Activated CD4-positive, alpha-beta memory T cell treated with anti-CD3 and anti-CD28 coated beads for 36 hours (primary cell): ENCODE results near the gene MYO16. TPM values are rescaled to one million over a fixed set of nuclear protein-coding genes. Genes with fewer than 3 reads are reported as not detected.

Experiments used
- CTCF ChIA-PET: fragments of 350-600 bp; sonication (Branson Sonifier 250); formaldehyde crosslinking; loops from one replicate; lab custom pipeline; 2021; ENCODE audit warnings: antibody characterized with exemption, inconsistent platforms; lab: Charles Lee
- POLR2A ChIA-PET: fragments of 350-600 bp; sonication (Branson Sonifier 250); formaldehyde crosslinking; loops from one replicate; lab custom pipeline; 2021; ENCODE audit warnings: antibody characterized with exemption; lab: Charles Lee
- DNase-seq: peaks from one replicate; pipeline ENCODE4 v3.0.0-alpha.2; 2020
- H3K27ac Mint-ChIP-seq: one replicate; pipeline ENCODE4 v1.8.0; 2021; ENCODE audit warnings: mixed read lengths
- H3K27me3 Mint-ChIP-seq: one replicate; pipeline ENCODE4 v1.8.0; 2021; ENCODE audit warnings: mixed read lengths
- H3K36me3 Mint-ChIP-seq: one replicate; pipeline ENCODE4 v1.8.0; 2021; ENCODE audit warnings: mixed read lengths
- H3K4me1 Mint-ChIP-seq: one replicate; pipeline ENCODE4 v1.8.0; 2021; ENCODE audit warnings: low read depth, mixed read lengths
- H3K4me3 Mint-ChIP-seq: one replicate; pipeline ENCODE4 v1.8.0; 2021; ENCODE audit warnings: mild to moderate bottlenecking, mixed read lengths
- H3K9me3 Mint-ChIP-seq: one replicate; pipeline ENCODE4 v1.8.0; 2021; ENCODE audit warnings: mixed read lengths
- intact Hi-C: fragments of 100-400 bp; cut with micrococcal nuclease; formaldehyde crosslinking; loops from one replicate; pipeline ENCODE4 v1.15.1; 2023
- total RNA-seq, 2 experiments: library from RNA; stranded (reverse); gene quantifications; one replicate each; pipeline ENCODE4 v1.2.3, GENCODE V29; 2021

MYO16 gene
- total RNA-seq, 2 experiments from 2014 or later, result 0.07 to 0.10 TPM

DNA sequence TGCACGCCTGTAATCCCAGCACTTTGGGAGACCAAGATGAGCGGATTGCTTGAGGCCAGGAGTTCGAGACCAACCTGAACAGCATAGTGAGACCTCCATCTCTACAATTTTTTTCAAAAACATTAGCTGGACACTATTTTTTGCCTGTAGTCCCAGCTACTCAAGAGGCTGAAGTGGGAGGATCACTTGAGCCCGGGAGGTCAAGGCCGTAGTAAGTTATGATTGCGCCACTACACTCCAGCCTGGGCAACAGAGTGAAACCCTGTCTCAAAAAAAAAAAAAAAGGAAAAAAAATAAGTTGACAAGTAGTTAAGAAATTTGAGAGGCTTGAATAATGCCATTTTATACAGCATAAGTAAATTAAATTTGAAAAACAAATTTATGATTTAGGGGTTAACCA lies 330.6 kb downstream of the MYO16 start:
- ChIA-PET POLR2A (no interaction called here), CTCF (interaction anchor here (0.7 to 1.5 kb wide), 2 partner anchors 45 to 1156 kb away, joined by 3 to 4 read pairs; no protein-coding TSS in a partner anchor)
- Mint-ChIP-seq H3K9me3 (no peaks in the 10 kb centered on the region), H3K36me3 (no peaks in the 10 kb centered on the region), H3K4me3 (no peak overlapping the region), H3K27ac (no peak overlapping the region), H3K27me3 (no peaks in the 10 kb centered on the region), H3K4me1 (peaks cover 2% of the 10 kb centered on the region)
- DNase-seq, result no peak
- intact Hi-C loops, result loop anchor here (10.0 kb wide), 1 partner anchor 175 kb away; no protein-coding TSS in a partner anchor

DNA sequence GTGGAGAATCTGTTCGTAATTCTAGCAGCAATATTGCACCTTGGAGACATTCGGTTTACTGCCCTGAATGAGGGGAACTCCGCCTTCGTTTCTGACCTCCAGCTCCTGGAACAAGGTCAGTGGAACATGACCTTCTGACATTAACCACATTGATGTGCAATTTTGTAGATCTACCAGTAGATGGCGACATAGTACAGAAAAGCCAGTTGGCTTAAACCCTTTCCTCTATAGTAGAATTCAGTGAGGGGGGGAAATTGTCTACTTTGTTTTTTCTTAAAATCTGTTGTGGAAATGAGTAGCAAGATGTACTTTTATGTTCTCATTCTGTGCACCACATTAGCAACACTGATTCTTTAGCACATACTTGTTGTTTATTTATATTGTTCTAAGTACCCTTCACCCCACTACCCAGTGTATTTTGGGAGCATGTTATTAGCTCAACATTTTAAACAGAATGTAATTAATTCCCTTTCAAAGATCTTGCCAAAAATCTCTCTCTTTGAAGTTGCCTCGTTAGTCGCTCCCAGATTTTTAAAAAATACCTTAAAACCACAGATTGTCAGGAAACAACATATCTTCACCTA lies 332.2 kb downstream of the MYO16 start:
- Mint-ChIP-seq H3K4me3 (no peak overlapping the region), H3K4me1 (peaks cover 2% of the 10 kb centered on the region), H3K36me3 (no peaks in the 10 kb centered on the region), H3K27me3 (no peaks in the 10 kb centered on the region), H3K9me3 (no peaks in the 10 kb centered on the region), H3K27ac (no peak overlapping the region)
- intact Hi-C loops, result loop anchor here (1.0 to 10.0 kb wide), 4 partner anchors 173 to 1155 kb away; no protein-coding TSS in a partner anchor
- DNase-seq, result no peak
- CTCF ChIA-PET, result interaction anchor here (0.6 to 2.1 kb wide), 20 partner anchors 8 to 1986 kb away, joined by 3 to 10 read pairs (median 3); no protein-coding TSS in a partner anchor
- POLR2A ChIA-PET, result no interaction called here

DNA sequence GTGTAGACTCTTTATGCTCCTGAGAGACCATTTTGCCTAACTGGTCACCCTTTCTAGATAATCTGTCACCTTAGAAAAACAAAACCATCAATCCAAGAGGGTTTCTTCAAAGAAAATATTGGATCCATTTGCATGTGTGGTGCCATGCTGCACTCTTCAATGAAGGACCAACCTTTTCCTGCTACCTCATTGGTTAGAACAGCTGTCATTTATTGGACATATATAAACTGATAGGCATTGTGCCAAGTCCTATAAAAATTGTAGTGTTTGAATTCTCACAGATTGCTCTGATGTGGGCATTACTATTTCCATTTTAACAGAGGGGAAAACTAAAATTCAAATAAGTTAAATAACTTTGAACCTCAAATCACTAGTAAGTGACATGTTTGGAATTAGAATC lies 333.2 kb downstream of the MYO16 start:
- Mint-ChIP-seq H3K4me3 (no peak overlapping the region), H3K36me3 (no peaks in the 10 kb centered on the region), H3K27ac (no peak overlapping the region), H3K9me3 (no peaks in the 10 kb centered on the region), H3K27me3 (no peaks in the 10 kb centered on the region), H3K4me1 (peaks cover 2% of the 10 kb centered on the region)
- DNase-seq, result no peak
- intact Hi-C loops, result loop anchor here (10.0 kb wide), 1 partner anchor 172 kb away; no protein-coding TSS in a partner anchor
- POLR2A ChIA-PET, result interaction anchor here (0.5 kb wide), 1 partner anchor 1461 kb away, joined by 3 read pairs; no protein-coding TSS in a partner anchor
- CTCF ChIA-PET, result interaction anchor here (0.6 kb wide), 1 partner anchor 640 kb away, joined by 3 read pairs; no protein-coding TSS in a partner anchor

DNA sequence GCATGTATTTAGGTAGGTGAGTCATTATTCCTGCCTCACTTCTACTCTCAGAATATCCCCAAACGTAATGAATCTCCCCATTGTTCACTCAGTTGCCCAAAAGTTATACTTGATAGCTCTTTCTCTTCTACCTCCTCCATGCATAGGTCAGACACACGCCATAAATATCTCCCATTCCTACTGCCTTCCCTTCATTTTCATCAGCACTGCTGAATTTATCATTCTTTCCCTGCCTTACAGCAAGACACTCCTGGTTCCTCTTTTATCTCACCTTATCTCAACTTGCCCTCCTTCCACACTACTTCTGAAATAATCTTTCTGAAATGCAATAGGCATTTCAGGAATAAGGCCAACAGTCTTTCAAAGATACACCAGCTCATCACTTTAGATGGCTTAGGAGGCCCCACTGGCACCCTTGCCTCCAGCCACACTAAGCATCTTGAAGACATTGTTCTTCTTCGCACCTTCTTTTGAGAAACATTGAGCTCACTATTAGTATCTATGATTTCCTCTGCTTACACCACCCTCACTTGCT lies 333.9 kb downstream of the MYO16 start:
- CTCF ChIA-PET, result interaction anchor here (0.6 kb wide), 1 partner anchor 641 kb away, joined by 3 read pairs; no protein-coding TSS in a partner anchor

DNA sequence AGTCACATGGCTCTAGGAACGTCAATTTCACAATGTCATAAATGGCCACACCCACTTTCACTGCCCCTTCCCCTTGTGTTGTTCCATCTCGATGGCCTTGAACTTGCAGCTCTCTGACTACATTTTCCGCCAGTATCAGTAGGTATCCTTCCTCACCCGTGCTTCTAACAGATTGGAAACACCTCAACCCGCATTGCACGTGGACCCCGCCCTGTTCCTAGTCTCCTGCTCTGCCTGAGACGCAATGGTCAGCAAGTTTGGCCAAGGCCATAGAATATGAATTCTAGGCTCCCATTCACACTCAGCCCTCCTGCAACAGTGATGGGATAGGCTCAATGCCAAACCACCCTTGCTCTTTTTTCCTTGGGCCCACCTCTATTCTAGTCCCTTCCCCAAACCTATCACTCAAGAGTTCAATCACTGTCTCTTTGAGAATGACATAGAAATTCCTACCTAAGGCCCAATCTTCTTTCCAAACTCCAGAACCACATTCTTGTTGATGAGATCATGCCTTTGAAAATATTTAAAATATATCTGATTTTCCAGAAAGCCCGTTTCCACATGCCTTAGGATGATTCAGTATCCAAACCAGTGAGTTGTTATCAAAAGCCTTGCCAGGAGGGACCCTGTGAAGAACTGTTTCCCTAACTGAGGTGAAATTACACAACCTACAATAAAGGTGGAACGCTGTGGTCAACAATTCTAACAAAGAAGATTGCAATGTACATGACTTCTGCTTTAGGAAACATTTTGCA lies 334.6 kb downstream of the MYO16 start:
- no peak overlapping the region for H3K27ac Mint-ChIP-seq
- H3K4me3 Mint-ChIP-seq, result no peak overlapping the region
- DNase-seq, result no peak
- POLR2A ChIA-PET, result no interaction called here
- peaks cover 2% of the 10 kb centered on the region for H3K4me1 Mint-ChIP-seq
- CTCF ChIA-PET, result no interaction called here
- no peaks in the 10 kb centered on the region for H3K27me3 Mint-ChIP-seq
- intact Hi-C loops, result loop anchor here (10.0 kb wide), 1 partner anchor 171 kb away; no protein-coding TSS in a partner anchor
- no peaks in the 10 kb centered on the region for H3K9me3 Mint-ChIP-seq
- H3K36me3 Mint-ChIP-seq, result no peaks in the 10 kb centered on the region

More for the DNA sequence above, 333.9 kb downstream of the MYO16 start:
- POLR2A ChIA-PET, result interaction anchor here (0.5 kb wide), 1 partner anchor 1461 kb away, joined by 3 read pairs; no protein-coding TSS in a partner anchor
- intact Hi-C loops, result loop anchor here (10.0 kb wide), 1 partner anchor 171 kb away; no protein-coding TSS in a partner anchor
- no peak for DNase-seq
- Mint-ChIP-seq H3K4me3 (no peak overlapping the region), H3K27me3 (no peaks in the 10 kb centered on the region), H3K27ac (no peak overlapping the region), H3K4me1 (peaks cover 2% of the 10 kb centered on the region), H3K9me3 (no peaks in the 10 kb centered on the region), H3K36me3 (no peaks in the 10 kb centered on the region)

DNA sequence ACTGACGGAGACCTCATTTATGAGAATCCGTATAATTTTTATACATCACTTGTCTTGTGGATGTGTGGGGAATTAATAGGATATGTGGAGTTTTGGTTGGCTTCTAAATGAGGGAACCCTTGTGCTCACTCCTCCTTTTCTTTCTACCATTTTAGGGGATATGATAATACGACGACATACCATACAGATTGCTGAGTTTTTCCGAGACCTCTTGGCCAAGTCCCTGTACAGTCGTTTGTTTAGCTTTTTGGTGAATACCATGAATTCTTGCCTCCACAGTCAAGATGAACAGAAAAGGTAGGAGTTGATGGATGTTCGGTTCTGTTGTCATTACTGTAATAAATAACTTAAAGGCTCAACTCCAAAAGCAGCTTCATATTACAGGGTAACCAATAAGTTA lies 335.2 kb downstream of the MYO16 start:
- ChIA-PET POLR2A (no interaction called here), CTCF (no interaction called here)
- intact Hi-C loops, result loop anchor here (10.0 kb wide), 1 partner anchor 170 kb away; no protein-coding TSS in a partner anchor
- Mint-ChIP-seq H3K9me3 (no peaks in the 10 kb centered on the region), H3K36me3 (no peaks in the 10 kb centered on the region), H3K27me3 (no peaks in the 10 kb centered on the region), H3K27ac (no peak overlapping the region), H3K4me1 (peaks cover 2% of the 10 kb centered on the region), H3K4me3 (no peak overlapping the region)
- DNase-seq, result no peak

DNA sequence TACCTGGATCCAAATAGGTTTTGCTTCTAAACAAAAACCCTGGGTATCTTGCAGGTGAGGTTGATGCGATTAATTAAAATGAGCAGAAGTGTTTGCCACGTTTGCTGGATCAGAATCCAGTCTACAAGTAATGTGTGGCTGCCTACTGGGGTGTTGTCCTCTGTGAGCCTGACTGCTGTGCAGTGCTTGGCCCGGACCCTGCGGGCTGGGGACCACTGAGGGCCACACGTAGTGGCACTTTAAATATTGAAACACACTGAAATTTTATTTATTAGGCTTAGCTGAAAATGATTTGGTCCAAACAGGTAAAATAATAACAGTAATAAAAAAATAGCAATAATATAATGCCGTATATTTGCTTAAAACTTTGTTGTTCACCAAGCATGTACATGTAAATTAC lies 338.0 kb downstream of the MYO16 start:
- CTCF ChIA-PET, result no interaction called here
- DNase-seq, result no peak
- Mint-ChIP-seq H3K27ac (no peak overlapping the region), H3K36me3 (no peaks in the 10 kb centered on the region), H3K27me3 (no peaks in the 10 kb centered on the region), H3K4me1 (no peaks in the 10 kb centered on the region), H3K4me3 (no peak overlapping the region), H3K9me3 (no peaks in the 10 kb centered on the region)
- POLR2A ChIA-PET, result no interaction called here
- intact Hi-C loops, result loop anchor here (10.0 kb wide), 1 partner anchor 167 kb away; no protein-coding TSS in a partner anchor

DNA sequence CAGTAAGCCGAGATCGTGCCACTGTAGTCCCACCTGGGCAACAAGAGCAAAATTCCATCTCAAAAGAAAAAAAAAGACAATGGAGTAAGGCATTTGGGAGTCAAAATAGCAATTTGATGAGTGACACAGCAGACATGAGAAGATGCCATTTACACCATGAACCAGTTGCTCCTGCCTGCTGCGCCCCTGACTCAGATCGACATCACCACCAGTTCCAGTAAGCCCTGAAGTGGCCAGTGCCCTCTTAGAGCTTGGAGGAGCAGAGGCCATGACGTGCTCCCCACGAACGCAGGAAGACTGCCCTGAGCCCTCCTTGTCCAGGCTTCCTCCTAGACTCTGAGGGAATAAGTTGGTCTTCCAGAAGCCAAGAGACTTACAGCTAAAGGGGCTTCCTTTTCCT lies 339.2 kb downstream of the MYO16 start:
- POLR2A ChIA-PET, result no interaction called here
- intact Hi-C loops, result loop anchor here (10.0 kb wide), 1 partner anchor 166 kb away; no protein-coding TSS in a partner anchor
- Mint-ChIP-seq H3K4me1 (no peaks in the 10 kb centered on the region), H3K27me3 (peaks cover 2% of the 10 kb centered on the region), H3K36me3 (no peaks in the 10 kb centered on the region), H3K4me3 (no peak overlapping the region), H3K9me3 (no peaks in the 10 kb centered on the region), H3K27ac (no peak overlapping the region)
- no peak for DNase-seq
- CTCF ChIA-PET, result no interaction called here

DNA sequence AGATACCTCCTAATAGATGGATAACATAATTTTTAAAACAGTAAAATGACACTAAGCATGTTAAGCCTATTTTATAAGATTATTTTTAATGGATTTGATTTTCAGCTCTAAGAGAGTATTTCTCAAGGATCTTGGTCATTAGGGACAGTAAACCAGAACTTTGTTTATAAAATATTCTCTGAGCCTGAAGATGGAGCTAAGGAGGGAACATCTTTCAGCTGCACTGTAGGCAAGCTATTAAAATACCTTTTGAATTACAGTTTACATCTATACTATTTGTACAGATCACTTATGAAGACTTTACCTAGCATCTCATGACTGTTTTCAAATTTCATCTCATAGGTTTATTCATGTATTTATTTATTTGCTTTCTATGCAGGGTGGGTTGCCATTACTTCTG lies 345.3 kb downstream of the MYO16 start:
- DNase-seq, result no peak
- H3K36me3 Mint-ChIP-seq, result peaks cover 2% of the 10 kb centered on the region
- ChIA-PET CTCF (no interaction called here), POLR2A (no interaction called here)
- H3K9me3 Mint-ChIP-seq, result no peaks in the 10 kb centered on the region
- H3K27ac Mint-ChIP-seq, result no peak overlapping the region
- H3K4me1 Mint-ChIP-seq, result no peaks in the 10 kb centered on the region
- H3K27me3 Mint-ChIP-seq, result peaks cover 3% of the 10 kb centered on the region
- H3K4me3 Mint-ChIP-seq, result no peak overlapping the region
- intact Hi-C loops, result no loop called here

DNA sequence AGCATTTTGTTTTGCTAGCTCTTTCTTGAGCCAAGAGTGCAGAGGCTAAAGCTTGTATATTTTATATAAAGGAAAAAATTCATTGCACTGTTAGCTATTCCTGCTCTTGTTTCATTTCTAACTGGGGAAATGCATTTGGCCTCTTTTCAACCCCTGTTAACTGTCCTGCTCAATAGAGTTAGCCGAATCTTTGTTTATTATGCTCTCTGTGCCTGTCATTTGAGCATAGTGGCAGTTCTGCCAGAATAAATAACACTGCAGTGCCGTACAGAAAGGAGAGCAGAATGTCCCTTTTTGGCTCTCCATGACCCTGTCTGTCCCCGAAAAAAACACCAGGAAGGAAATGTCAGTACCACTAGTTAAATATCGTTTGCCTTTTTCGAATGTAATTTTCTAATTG lies 350.8 kb downstream of the MYO16 start:
- CTCF ChIA-PET, result interaction anchor here (0.7 kb wide), 1 partner anchor 1178 kb away, joined by 3 read pairs; no protein-coding TSS in a partner anchor
- H3K36me3 Mint-ChIP-seq, result peaks cover 2% of the 10 kb centered on the region
- no peak for DNase-seq
- POLR2A ChIA-PET, result no interaction called here
- no peaks in the 10 kb centered on the region for H3K4me1 Mint-ChIP-seq
- intact Hi-C loops, result no loop called here
- no peak overlapping the region for H3K27ac Mint-ChIP-seq
- H3K9me3 Mint-ChIP-seq, result no peaks in the 10 kb centered on the region
- no peak overlapping the region for H3K4me3 Mint-ChIP-seq
- H3K27me3 Mint-ChIP-seq, result peaks cover 1% of the 10 kb centered on the region

DNA sequence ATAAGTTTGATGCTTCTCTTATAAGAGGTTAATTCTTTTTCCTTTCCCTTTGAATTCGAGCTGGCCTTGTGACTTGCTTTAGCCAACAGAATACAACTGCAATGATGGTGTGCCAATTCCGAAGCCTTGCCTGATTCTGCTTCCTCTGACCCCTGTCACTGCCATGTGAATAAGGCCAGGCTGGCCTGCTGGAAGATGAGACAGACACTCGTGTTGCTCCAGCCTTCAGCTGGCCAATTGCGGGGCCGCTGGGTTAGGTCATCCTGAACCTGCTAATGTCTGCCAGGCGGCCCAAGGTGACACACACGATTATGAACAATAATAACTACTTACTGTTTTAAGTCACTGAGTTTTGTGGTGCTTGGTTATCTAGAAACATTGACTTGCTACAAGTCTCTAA lies 352.0 kb downstream of the MYO16 start:
- POLR2A ChIA-PET, result no interaction called here

DNA sequence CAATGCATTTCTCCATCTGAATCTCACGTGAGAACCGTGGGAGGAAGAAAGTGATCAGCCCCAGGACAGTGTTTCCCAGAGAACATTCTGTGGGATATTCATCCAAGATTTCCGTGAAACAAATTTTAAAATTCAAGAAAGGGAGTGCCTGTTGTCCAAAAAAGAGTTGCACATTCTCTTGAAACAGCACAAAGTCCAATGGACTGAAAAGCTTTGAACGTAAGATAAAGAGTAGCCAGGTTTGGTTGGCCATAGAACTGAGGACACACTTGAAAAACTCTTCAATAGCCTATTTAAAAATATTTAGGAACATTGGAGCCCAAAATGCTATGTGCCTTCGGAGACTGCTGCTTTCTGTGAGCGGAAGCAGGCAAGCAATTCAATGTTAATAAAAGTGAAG lies 353.9 kb downstream of the MYO16 start:
- H3K27ac Mint-ChIP-seq, result no peak overlapping the region
- POLR2A ChIA-PET, result no interaction called here
- intact Hi-C loops, result no loop called here
- CTCF ChIA-PET, result no interaction called here
- no peak for DNase-seq
- no peaks in the 10 kb centered on the region for H3K4me1 Mint-ChIP-seq
- no peaks in the 10 kb centered on the region for H3K9me3 Mint-ChIP-seq
- H3K4me3 Mint-ChIP-seq, result no peak overlapping the region
- H3K27me3 Mint-ChIP-seq, result peaks cover 1% of the 10 kb centered on the region
- H3K36me3 Mint-ChIP-seq, result no peaks in the 10 kb centered on the region

More for the DNA sequence above, 352.0 kb downstream of the MYO16 start:
- peaks cover 1% of the 10 kb centered on the region for H3K27me3 Mint-ChIP-seq
- intact Hi-C loops, result no loop called here
- no peaks in the 10 kb centered on the region for H3K4me1 Mint-ChIP-seq
- H3K4me3 Mint-ChIP-seq, result no peak overlapping the region
- no peaks in the 10 kb centered on the region for H3K9me3 Mint-ChIP-seq
- CTCF ChIA-PET, result no interaction called here
- no peak for DNase-seq
- H3K27ac Mint-ChIP-seq, result no peak overlapping the region
- H3K36me3 Mint-ChIP-seq, result peaks cover 2% of the 10 kb centered on the region
